ENCODE measurements around the gene PTP4A1. TPM values are rescaled to one million over a fixed set of nuclear protein-coding genes. Genes with fewer than 3 reads are reported as not detected.

PTP4A1 gene
- total RNA-seq, 2 donors from 2014 or later = 23.0 to 29.6 TPM

GRCh38 chr6:63543982-63544381 lies 28.3 kb upstream of the PTP4A1 start:
- TF ChIP-seq CTCF (IDR thresholded peaks at IDR 0.05) = no peak

DNA sequence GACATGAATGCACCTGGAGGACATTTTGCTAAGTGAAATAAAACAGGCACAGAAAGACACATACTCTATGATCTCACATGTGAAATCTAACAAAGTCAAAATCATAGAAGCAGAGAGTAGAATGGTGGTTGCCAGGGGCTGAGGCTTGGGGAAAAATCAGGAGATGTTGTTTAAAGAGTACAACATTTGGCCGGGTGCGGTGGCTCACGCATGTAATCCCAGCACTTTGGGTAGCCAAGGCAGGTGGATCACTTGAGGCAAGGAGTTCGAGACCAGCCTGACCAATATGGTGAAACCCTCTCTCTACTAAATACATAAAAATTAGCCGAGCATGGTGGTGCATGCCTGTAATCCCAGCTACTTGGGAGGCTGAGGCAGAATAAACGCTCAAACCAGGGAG lies 26.0 kb upstream of the PTP4A1 start:
- no peak overlapping the region for H3K27ac ChIP-seq
- H3K4me1 ChIP-seq (ENCODE audit: control insufficient read depth in 1 of 2, low read depth in 2 of 2) = no peaks in the 10 kb centered on the region
- TF ChIP-seq CTCF (IDR thresholded peaks at IDR 0.05) = no peak

More at GRCh38 chr6:63543982-63544381, 28.3 kb upstream of the PTP4A1 start:
- Histone ChIP-seq H3K4me3 (no peak overlapping the region), H3K27me3 (replicated peaks; ENCODE audit: insufficient read depth) (no peaks in the 10 kb centered on the region), H3K4me1 (ENCODE audit: control insufficient read depth in 1 of 2, low read depth in 2 of 2) (no peaks in the 10 kb centered on the region), H3K9me3 (no peaks in the 10 kb centered on the region), H3K36me3 (no peaks in the 10 kb centered on the region), H3K27ac (no peak overlapping the region)
- ATAC-seq (ENCODE audit: insufficient number of reproducible peaks, low FRiP score, low read depth) (no peak), DNase-seq (ENCODE audit: low spot score) (no peak)

GRCh38 chr6:63546697-63547096 lies 25.6 kb upstream of the PTP4A1 start:
- Histone ChIP-seq H3K36me3 (no peaks in the 10 kb centered on the region), H3K9me3 (no peaks in the 10 kb centered on the region), H3K27me3 (replicated peaks; ENCODE audit: insufficient read depth) (no peaks in the 10 kb centered on the region), H3K4me3 (no peak overlapping the region), H3K27ac (no peak overlapping the region), H3K4me1 (ENCODE audit: control insufficient read depth in 1 of 2, low read depth in 2 of 2) (no peaks in the 10 kb centered on the region)
- no peak for ATAC-seq (ENCODE audit: insufficient number of reproducible peaks, low FRiP score, low read depth)
- TF ChIP-seq CTCF (IDR thresholded peaks at IDR 0.05) = no peak
- DNase-seq (ENCODE audit: low spot score) = no peak

More for the DNA sequence above, 26.0 kb upstream of the PTP4A1 start:
- Histone ChIP-seq H3K4me3 (no peak overlapping the region), H3K27me3 (replicated peaks; ENCODE audit: insufficient read depth) (no peaks in the 10 kb centered on the region), H3K9me3 (no peaks in the 10 kb centered on the region), H3K36me3 (no peaks in the 10 kb centered on the region)
- DNase-seq (ENCODE audit: low spot score) = no peak
- ATAC-seq (ENCODE audit: insufficient number of reproducible peaks, low FRiP score, low read depth) = no peak

DNA sequence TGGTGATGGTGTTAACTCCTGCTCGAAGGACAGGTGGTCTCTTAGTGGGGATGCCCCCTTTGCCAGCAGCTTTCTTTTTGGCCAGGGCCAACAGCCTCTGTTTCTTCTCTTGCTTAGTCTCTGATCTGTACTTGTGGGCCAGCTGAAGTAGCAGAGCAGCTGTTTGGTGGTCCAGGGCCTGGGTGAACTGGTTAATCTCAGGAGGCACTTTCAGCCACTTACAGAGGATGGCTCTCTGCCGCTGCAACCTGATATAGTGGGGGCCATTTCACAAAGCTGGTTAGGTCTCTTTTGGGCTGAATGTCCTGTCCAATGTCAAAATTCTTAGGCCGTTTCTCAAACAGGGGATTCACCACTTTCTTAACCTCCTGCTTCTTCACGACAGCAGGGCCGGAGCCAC lies 23.2 kb upstream of the PTP4A1 start:
- Histone ChIP-seq H3K4me3 (no peak overlapping the region), H3K36me3 (no peaks in the 10 kb centered on the region), H3K27ac (no peak overlapping the region), H3K27me3 (replicated peaks; ENCODE audit: insufficient read depth) (no peaks in the 10 kb centered on the region), H3K9me3 (no peaks in the 10 kb centered on the region), H3K4me1 (ENCODE audit: control insufficient read depth in 1 of 2, low read depth in 2 of 2) (no peaks in the 10 kb centered on the region)
- no peak for TF ChIP-seq CTCF (IDR thresholded peaks at IDR 0.05)
- ATAC-seq (ENCODE audit: insufficient number of reproducible peaks, low FRiP score, low read depth) (no peak), DNase-seq (ENCODE audit: low spot score) (no peak)

DNA sequence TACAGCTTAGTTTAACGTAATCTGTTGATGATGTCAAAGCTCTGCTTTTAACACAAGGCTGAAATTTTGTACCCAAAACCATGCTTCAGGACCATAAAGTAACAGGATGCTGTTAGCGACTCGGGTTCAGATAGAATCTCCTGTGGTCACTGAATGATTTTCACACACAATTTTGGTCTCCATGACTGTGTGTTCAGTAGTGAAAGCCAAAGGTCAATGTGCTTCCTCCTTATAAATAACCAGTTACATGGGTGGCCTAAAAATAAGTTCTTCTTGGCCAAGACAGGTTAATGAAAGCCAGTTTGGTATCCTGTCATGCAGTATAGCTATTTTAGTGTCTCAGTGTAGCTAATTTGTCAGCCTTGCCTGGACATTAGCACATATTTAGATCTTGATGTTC lies 19.1 kb upstream of the PTP4A1 start:
- no peak overlapping the region for H3K4me3 ChIP-seq
- no peaks in the 10 kb centered on the region for H3K4me1 ChIP-seq (ENCODE audit: control insufficient read depth in 1 of 2, low read depth in 2 of 2)
- H3K27me3 ChIP-seq (replicated peaks; ENCODE audit: insufficient read depth) = no peaks in the 10 kb centered on the region
- H3K9me3 ChIP-seq = no peaks in the 10 kb centered on the region
- TF ChIP-seq CTCF (IDR thresholded peaks at IDR 0.05) = no peak
- H3K27ac ChIP-seq = no peak overlapping the region
- no peak for DNase-seq (ENCODE audit: low spot score)
- no peaks in the 10 kb centered on the region for H3K36me3 ChIP-seq
- ATAC-seq (ENCODE audit: insufficient number of reproducible peaks, low FRiP score, low read depth) = no peak

All from thoracic aorta (tissue), 2 donors.